Heart left ventricle (tissue), 13 donors: ENCODE results near the gene QSOX1.

Experiments
- CTCF ChIP-seq, 12 donors: fragments of 200-600 bp; sonication (generic) in 4 of 12; IDR thresholded peaks; one replicate each; pipeline versions ENCODE4 v1.5.0 to v1.8.0; 2018 to 2022; ENCODE audit warnings: antibody characterized with exemption in 12 of 12, mild to moderate bottlenecking in 5 of 12
- POLR2A ChIP-seq, 2 donors: fragments of 450-650 bp; IDR thresholded peaks; one replicate each; pipeline ENCODE4 v1.6.1; 2017; ENCODE audit warnings: antibody characterized with exemption in 2 of 2, mild to moderate bottlenecking in 2 of 2, moderate library complexity in 2 of 2
- donor health status: ischemic (EF 13 %, LVEDD 7.1; RV severe dilation, severe dysfunction).
- donor health status: DM: no; HTN: yes; CAD: no.
- donor health status: DM: no; HTN: no; CAD: no.
- donor health status: ischemic (EF 25% LVEDD 6.9; RV normal size, moderate dysfunction).
- donor health status: ischemic (EF 25% LVEDD 5.7; RV mildly dilated, moderate dysfunction).
- donor health status: ischemic (EF 35%, LVEDD 5.7; RV mildly dilated, moderate dysfunction).
- donor health status: nonischemic (EF 11% LVEDD 7.7; RV severe dilation, severe dysfunction).
- donor health status: DM: yes; HTN: yes; CAD: no.
- donor health status: PGD.
- donor health status: ischemic (EF 29% LVEDD 5.4; RV normal size, mild dysfunction).
- donor health status: nonischemic (EF 23%, LVEDD 6.1; RV moderate dilation, normal function).

GRCh38 chr1:180225403-180225802 lies 70.7 kb downstream of the QSOX1 start:
- TF ChIP-seq POLR2A (IDR thresholded peaks at IDR 0.05) = no peak
- TF ChIP-seq CTCF (IDR thresholded peaks at IDR 0.05) = no peak
